ENCODE data around the gene CDYL. TPM values are rescaled to one million over a fixed set of nuclear protein-coding genes. Genes with fewer than 3 reads are reported as not detected.

The CDYL gene
- total and polyA plus RNA-seq, 2 experiments from 2014 or later = 38.0 to 60.8 TPM

DNA sequence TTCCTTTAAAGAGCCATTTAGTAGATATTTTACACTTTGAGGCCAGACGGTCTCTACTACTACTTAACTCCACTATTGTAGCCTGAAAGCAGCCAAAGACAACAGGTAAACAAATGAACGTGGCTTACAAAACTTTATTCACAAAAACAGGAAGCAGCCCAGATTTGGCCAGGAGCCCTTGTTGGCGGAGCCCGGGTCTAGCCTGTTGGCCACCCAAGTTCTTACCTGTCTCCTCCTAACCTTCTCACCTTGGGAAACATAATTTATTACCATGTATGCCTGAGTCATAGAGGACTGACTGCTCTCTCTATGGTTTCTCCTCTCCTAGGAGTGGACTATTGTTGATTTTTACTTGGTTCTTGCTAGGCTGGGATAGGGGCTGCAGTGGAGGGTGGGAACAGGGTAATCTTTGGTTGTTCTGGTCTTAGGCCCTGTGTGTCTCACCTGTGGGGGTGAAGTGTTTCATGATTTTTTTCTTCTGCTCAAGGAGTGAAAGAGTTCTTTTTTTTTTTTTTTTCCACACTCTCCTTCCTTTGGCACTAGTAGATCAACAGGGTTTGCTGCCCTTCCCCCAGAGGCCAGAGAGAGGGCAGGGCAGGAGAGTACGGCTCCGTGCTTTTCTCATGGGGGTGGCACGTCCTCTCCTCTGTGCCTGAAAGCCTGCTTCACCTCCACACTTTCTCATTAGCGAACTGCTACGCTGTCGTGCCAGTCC lies 137.7 kb downstream of the CDYL start:
- Histone ChIP-seq H3K9me3 (ENCODE audit: low read depth) (no peaks in the 10 kb centered on the region), H3K27ac (peak overlapping the region; percentile 0), H3K4me3 (no peak overlapping the region), H3K27me3 (no peaks in the 10 kb centered on the region), H3K4me1 (ENCODE audit: low read depth) (peaks cover 10% of the 10 kb centered on the region), H3K36me3 (no peaks in the 10 kb centered on the region)
- TF ChIP-seq, protein P1, sequence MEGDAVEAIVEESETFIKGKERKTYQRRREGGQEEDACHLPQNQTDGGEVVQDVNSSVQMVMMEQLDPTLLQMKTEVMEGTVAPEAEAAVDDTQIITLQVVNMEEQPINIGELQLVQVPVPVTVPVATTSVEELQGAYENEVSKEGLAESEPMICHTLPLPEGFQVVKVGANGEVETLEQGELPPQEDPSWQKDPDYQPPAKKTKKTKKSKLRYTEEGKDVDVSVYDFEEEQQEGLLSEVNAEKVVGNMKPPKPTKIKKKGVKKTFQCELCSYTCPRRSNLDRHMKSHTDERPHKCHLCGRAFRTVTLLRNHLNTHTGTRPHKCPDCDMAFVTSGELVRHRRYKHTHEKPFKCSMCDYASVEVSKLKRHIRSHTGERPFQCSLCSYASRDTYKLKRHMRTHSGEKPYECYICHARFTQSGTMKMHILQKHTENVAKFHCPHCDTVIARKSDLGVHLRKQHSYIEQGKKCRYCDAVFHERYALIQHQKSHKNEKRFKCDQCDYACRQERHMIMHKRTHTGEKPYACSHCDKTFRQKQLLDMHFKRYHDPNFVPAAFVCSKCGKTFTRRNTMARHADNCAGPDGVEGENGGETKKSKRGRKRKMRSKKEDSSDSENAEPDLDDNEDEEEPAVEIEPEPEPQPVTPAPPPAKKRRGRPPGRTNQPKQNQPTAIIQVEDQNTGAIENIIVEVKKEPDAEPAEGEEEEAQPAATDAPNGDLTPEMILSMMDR (IDR thresholded peaks at IDR 0.05; ENCODE audit: low read depth, low read length) = no peak
- DNase-seq (ENCODE audit: low read depth in 1 of 2, low spot score in 1 of 2) = no peak

DNA sequence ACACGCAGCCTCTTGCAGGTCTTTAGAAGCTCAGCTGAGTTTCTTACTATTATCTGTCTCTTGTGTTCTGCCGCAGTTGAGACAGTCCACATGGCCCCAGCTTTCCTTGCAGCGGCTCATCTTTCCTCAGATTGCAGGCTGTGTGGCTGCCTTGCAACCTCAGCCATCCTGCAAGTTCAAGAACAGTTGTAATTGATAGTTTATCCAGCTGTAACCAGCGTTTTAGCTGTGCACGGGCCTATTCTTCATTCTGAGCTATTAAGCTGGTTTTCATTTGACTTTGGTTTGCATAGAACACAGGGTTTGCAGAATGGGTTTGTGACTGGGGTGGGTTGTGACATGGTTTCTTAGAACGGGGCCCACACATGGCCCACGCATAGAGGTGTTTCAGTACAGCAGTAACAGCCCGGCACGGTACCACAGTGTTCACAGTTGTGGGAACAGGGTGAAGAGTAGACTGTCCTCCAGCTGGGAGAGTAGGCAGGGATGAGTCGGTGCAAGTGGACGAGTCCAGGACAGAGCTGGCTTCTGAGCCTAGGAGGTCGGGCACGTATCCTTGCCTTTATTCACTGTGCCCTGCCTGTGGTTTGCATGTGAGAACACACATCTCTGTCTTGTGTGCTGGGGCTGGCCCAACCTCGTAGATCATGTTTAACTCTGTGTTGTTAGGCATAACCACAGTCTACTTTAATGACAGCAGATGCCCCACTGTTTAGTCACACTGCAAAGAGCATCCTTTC lies 138.4 kb downstream of the CDYL start:
- no peaks in the 10 kb centered on the region for H3K9me3 ChIP-seq (ENCODE audit: low read depth)
- no peak overlapping the region for H3K27ac ChIP-seq
- no peaks in the 10 kb centered on the region for H3K36me3 ChIP-seq
- no peak overlapping the region for H3K4me3 ChIP-seq
- TF ChIP-seq, protein P1 (IDR thresholded peaks at IDR 0.05; ENCODE audit: low read depth, low read length) = no peak
- H3K4me1 ChIP-seq (ENCODE audit: low read depth) = peaks cover 10% of the 10 kb centered on the region
- peak in 1 of 2 donors; percentile 52 for DNase-seq (ENCODE audit: low read depth in 1 of 2, low spot score in 1 of 2)
- H3K27me3 ChIP-seq = no peaks in the 10 kb centered on the region

DNA sequence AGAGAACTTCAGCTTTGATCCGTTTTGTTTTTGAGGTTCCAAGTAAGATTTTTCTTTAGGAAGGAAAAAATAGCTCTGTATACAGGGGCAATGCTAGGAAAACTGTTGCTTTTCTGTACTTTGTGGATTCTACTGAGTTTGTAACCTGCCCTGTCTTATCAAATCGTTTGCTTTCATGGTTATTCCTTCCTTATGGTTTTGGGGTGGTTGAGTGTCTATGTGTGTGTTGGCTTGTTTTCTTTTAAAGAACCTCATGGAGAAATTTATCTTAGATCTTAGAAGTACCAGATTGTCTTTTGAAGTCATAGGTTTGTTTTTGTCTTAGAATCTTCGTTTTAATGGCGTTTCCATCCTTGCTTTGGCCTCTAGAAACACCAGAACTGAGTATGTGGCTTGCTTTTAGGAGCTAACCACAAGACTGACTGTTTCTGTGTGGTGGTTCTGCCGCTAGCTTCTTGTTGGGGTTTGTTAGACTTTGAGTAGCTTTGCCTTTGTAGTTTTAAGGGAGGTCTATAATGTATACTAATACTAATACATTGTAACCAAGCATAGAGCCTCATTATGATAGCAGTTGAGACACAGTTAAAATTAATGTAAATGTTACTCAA lies 140.9 kb downstream of the CDYL start:
- H3K9me3 ChIP-seq (ENCODE audit: low read depth) = no peaks in the 10 kb centered on the region
- no peak overlapping the region for H3K4me3 ChIP-seq
- H3K36me3 ChIP-seq = no peaks in the 10 kb centered on the region
- H3K27me3 ChIP-seq = no peaks in the 10 kb centered on the region
- DNase-seq (ENCODE audit: low read depth in 1 of 2, low spot score in 1 of 2) = no peak
- H3K4me1 ChIP-seq (ENCODE audit: low read depth) = peaks cover 10% of the 10 kb centered on the region
- TF ChIP-seq, protein P1 (IDR thresholded peaks at IDR 0.05; ENCODE audit: low read depth, low read length) = no peak
- H3K27ac ChIP-seq = no peak overlapping the region

DNA sequence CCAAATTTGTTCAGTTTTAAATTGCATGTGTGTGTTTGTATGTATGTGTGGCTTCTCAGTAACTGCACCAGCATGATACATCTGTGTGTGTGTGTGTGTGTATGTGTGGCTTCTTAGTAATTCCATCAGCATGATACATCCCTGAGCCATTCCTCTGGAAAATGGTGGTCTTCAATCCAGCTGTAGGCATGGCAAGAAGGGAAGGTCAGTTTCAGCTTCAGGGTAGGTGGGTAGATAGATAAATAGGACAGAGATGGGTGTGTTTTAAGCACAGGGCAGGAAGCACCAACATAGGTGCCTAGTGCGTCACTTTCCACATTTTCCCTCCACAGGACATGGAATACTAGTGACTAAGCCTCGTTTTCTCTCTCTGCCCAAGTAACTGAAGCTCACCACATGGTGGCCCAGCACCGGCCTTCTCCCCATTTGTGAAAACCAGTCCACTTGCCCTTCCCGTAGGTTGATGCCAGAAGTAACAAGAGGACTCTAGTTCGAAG lies 144.8 kb downstream of the CDYL start:
- DNase-seq (ENCODE audit: low read depth in 1 of 2, low spot score in 1 of 2) = no peak
- no peaks in the 10 kb centered on the region for H3K27me3 ChIP-seq
- H3K4me1 ChIP-seq (ENCODE audit: low read depth) = peaks cover 7% of the 10 kb centered on the region
- H3K9me3 ChIP-seq (ENCODE audit: low read depth) = no peaks in the 10 kb centered on the region
- H3K4me3 ChIP-seq = no peak overlapping the region
- H3K36me3 ChIP-seq = no peaks in the 10 kb centered on the region
- TF ChIP-seq, protein P1 (IDR thresholded peaks at IDR 0.05; ENCODE audit: low read depth, low read length) = no peak
- no peak overlapping the region for H3K27ac ChIP-seq

DNA sequence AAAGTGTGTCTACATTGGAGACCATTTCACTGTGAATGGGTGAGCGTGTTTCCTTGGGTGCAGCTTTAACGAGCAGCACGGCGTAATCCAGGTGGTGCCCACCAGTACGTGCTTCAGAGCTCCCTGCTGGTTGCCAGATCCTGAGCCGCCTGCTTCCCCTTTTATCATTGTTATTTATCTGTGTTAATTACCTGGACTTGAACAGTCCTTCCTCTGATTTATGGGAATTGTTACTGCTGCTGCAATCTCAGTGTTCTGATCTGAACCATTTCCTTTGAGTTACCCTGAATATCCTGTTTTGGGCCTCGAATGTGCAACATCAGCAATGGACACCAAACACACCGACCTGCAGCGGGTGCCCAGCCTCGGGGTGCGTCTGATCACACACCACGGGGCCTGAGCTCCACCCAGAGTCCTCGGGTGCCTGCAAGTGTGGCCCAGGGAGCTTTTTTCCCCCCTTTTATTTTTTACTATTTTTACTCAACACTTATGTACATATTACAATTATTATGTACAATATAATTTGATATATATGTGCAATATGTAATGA lies 146.4 kb downstream of the CDYL start:
- DNase-seq (ENCODE audit: low read depth in 1 of 2, low spot score in 1 of 2) = no peak
- Histone ChIP-seq H3K4me1 (ENCODE audit: low read depth) (peaks cover 7% of the 10 kb centered on the region), H3K36me3 (no peaks in the 10 kb centered on the region), H3K27ac (no peak overlapping the region), H3K4me3 (no peak overlapping the region), H3K9me3 (ENCODE audit: low read depth) (no peaks in the 10 kb centered on the region), H3K27me3 (no peaks in the 10 kb centered on the region)
- TF ChIP-seq, protein P1 (IDR thresholded peaks at IDR 0.05; ENCODE audit: low read depth, low read length) = no peak

Data from cardiac muscle cell (in vitro differentiated cells and primary cell).